Coronary artery (tissue), 2 donors: ENCODE results near the gene SMPX.

ENCODE experiments used
- DNase-seq: peaks from one replicate; pipeline ENCODE4 v3.0.0-alpha.2; 2017; ENCODE audit warnings: low spot score
- H3K27ac ChIP-seq, 2 donors: fragments of 200-600 bp; sonication (generic); one replicate each; pipeline ENCODE4 v1.5.1; 2016 to 2019
- H3K4me3 ChIP-seq: fragments of 200-600 bp; sonication (generic); 2 replicates; pipeline ENCODE4 v1.5.1; 2016; ENCODE audit warnings: mild to moderate bottlenecking, moderate library complexity
- CTCF ChIP-seq: fragments of 200-600 bp; sonication (generic); IDR thresholded peaks from one replicate; pipeline ENCODE4 v1.5.1; 2019; ENCODE audit warnings: antibody characterized with exemption

SMPX gene

GRCh38 chrX:21702725-21703124, 55.2 kb downstream of the SMPX start:
- no peak for DNase-seq
- no peak for TF ChIP-seq CTCF
- Histone ChIP-seq H3K27ac (no peak overlapping the region), H3K4me3 (no peak overlapping the region)

GRCh38 chrX:21700967-21701366, 56.9 kb downstream of the SMPX start:
- no peak for DNase-seq
- no peak overlapping the region for H3K27ac ChIP-seq
- no peak for TF ChIP-seq CTCF
- no peak overlapping the region for H3K4me3 ChIP-seq

DNA sequence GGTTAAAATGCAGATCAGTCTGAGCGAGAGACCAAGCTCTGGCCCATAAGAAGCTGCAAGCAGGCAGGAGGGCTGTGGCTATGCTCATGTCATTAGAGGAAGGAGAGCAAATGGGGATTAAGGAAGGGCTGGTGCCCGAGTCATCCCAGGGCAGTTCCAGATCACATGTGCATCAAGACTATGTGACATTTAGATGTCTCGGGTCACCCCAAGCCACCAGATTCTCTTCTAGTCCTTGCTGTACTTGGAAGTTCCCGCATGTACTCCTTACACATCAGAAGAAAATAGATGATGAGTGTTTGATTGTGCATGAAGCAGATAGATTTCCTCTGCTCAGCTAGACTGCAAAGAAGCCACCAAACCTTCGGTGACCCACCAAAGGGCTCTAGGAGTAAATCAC, 57.6 kb downstream of the SMPX start:
- DNase-seq, result no peak
- no peak for TF ChIP-seq CTCF
- Histone ChIP-seq H3K4me3 (no peak overlapping the region), H3K27ac (no peak overlapping the region)

DNA sequence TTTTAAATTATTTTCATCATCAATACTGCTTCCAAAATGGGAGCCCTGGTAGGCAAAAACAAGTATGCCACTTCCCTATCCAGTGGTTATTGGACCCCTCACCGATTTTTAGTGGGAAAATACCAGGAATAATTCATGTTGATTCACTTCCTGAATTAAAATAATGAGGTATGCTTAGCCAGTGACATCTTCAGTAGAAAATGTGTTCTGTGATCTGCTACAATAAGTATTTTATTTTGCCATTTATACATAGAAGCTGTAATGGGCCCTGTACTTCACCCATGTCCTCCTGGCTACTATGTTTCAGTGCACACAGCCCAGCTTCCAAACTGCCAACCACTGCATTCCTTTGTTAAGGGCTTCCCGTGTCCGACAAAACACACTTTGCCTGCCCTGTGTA, 58.8 kb downstream of the SMPX start:
- no peak overlapping the region for H3K4me3 ChIP-seq
- no peak overlapping the region for H3K27ac ChIP-seq
- DNase-seq, result no peak
- no peak for TF ChIP-seq CTCF

DNA sequence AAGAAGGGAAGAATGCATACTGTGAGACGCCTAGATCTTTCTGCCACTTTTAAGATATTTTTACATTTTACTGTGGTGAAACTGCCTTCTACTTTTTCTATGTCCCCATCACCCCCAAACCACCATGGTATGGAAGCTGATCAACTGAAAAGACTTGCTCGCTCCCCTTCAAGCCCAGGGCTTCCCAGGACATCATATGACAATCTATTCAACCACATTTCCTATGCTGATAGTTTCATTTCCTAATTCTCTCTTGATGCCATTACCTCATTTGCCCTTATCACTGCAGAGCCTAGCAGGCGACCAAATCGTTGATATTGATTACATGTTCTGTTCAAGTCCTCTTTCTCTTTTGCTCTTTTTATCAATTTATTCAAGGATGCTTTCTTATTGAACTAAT, 59.6 kb downstream of the SMPX start:
- TF ChIP-seq CTCF, result no peak
- no peak overlapping the region for H3K27ac ChIP-seq
- no peak for DNase-seq
- H3K4me3 ChIP-seq, result no peak overlapping the region

DNA sequence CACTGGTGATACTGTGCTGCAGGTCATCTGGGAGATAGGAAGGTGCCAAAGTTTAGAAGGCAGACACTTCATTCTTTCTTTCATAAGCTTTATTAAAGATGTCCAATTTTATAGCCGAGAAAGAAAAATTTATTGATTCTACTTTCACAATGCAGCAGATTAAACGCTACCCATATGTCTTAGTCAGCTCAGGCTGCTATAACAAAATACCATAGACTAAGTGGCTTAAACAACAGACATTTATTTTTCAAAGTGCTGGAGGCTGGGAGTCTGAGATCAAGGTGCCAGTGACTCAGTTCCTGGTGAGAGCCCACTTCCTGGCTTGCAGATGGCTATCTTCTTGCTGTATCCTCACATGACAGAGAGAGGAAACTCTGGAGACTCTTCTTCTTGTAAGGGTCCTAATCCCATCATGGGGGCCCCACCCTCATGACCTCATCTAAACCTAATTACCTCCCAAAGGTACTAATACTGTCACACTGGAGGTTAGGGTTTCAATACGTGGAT, 66.4 kb downstream of the SMPX start:
- no peak overlapping the region for H3K4me3 ChIP-seq
- H3K27ac ChIP-seq, result no peak overlapping the region
- DNase-seq, result no peak
- TF ChIP-seq CTCF, result no peak

GRCh38 chrX:21683941-21684340, 74.0 kb downstream of the SMPX start:
- no peak for TF ChIP-seq CTCF
- Histone ChIP-seq H3K27ac (no peak overlapping the region), H3K4me3 (no peak overlapping the region)
- DNase-seq, result no peak
